Measurements from ENCODE around the gene TMEM273.

GRCh38 chr10:49172061-49172776, 16.0 kb downstream of the TMEM273 start:
- TF ChIP-seq, protein P1, sequence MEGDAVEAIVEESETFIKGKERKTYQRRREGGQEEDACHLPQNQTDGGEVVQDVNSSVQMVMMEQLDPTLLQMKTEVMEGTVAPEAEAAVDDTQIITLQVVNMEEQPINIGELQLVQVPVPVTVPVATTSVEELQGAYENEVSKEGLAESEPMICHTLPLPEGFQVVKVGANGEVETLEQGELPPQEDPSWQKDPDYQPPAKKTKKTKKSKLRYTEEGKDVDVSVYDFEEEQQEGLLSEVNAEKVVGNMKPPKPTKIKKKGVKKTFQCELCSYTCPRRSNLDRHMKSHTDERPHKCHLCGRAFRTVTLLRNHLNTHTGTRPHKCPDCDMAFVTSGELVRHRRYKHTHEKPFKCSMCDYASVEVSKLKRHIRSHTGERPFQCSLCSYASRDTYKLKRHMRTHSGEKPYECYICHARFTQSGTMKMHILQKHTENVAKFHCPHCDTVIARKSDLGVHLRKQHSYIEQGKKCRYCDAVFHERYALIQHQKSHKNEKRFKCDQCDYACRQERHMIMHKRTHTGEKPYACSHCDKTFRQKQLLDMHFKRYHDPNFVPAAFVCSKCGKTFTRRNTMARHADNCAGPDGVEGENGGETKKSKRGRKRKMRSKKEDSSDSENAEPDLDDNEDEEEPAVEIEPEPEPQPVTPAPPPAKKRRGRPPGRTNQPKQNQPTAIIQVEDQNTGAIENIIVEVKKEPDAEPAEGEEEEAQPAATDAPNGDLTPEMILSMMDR (IDR thresholded peaks at IDR 0.05; ENCODE audit: low read length) = no peak
- no peak for TF ChIP-seq EZH2 (IDR thresholded peaks at IDR 0.05; ENCODE audit: borderline replicate concordance, low read length)

All from OCI-LY1 (cell line).